ENCODE measurements around the gene NDRG3. TPM values are rescaled to one million over a fixed set of nuclear protein-coding genes. Genes with fewer than 3 reads are reported as not detected.

NDRG3 gene
- total and polyA plus RNA-seq, 4 donors: 3.1 to 6.3 (median 4.5) TPM

GRCh38 chr20:36717657-36718056 is 28.2 kb downstream of the NDRG3 start:
- no peak for DNase-seq (ENCODE audit: low spot score)
- 94% methylated on average over 2 of the region's 2 CpGs for WGBS
- no peak overlapping the region for H3K9ac ChIP-seq (ENCODE audit: low read depth in 1 of 2, low read length in 2 of 2)

GRCh38 chr20:36717021-36717420 is 28.9 kb downstream of the NDRG3 start:
- Histone ChIP-seq H3K4me1 (ENCODE audit: control insufficient read depth in 4 of 4, insufficient read depth in 4 of 4, low read length in 3 of 4) (no peaks in the 10 kb centered on the region), H3K9me3 (ENCODE audit: control insufficient read depth in 4 of 4, low read length in 3 of 4) (no peaks in the 10 kb centered on the region), H3K36me3 (ENCODE audit: control insufficient read depth in 4 of 4, insufficient read depth in 3 of 4, low read depth in 1 of 4, low read length in 3 of 4) (peaks cover 0 to 6% (median under 1%) of the 10 kb centered on the region in 4 donors), H3K27me3 (ENCODE audit: control insufficient read depth in 4 of 4, insufficient read depth in 4 of 4, low read length in 3 of 4) (no peaks in the 10 kb centered on the region), H3K9ac (ENCODE audit: low read depth in 1 of 2, low read length in 2 of 2) (no peak overlapping the region), H3K4me3 (ENCODE audit: low read depth in 1 of 3, low read length in 3 of 3) (no peak overlapping the region), H3K27ac (ENCODE audit: low read depth in 1 of 2, low read length in 2 of 2) (no peak overlapping the region)
- WGBS: 92% methylated on average over 3 of the region's 3 CpGs
- no peak for TF ChIP-seq FOXA2 (IDR thresholded peaks at IDR 0.05)
- TF ChIP-seq TAF1 (conservative IDR thresholded peaks at IDR 0.05): no peak
- TF ChIP-seq HNF4A (conservative IDR thresholded peaks at IDR 0.05): no peak
- TF ChIP-seq HNF4G (IDR thresholded peaks at IDR 0.05): no peak
- TF ChIP-seq NR2F2 (IDR thresholded peaks at IDR 0.05): no peak
- no peak for TF ChIP-seq RAD21 (IDR thresholded peaks at IDR 0.05)
- TF ChIP-seq RXRA (IDR thresholded peaks at IDR 0.05): no peak
- no peak for DNase-seq (ENCODE audit: low spot score)

More at GRCh38 chr20:36717657-36718056, 28.2 kb downstream of the NDRG3 start:
- no peak overlapping the region for H3K27ac ChIP-seq (ENCODE audit: low read depth in 1 of 2, low read length in 2 of 2)
- no peaks in the 10 kb centered on the region for H3K27me3 ChIP-seq (ENCODE audit: control insufficient read depth in 4 of 4, insufficient read depth in 4 of 4, low read length in 3 of 4)
- peaks cover 0 to 6% (median under 1%) of the 10 kb centered on the region in 4 donors for H3K36me3 ChIP-seq (ENCODE audit: control insufficient read depth in 4 of 4, insufficient read depth in 3 of 4, low read depth in 1 of 4, low read length in 3 of 4)
- no peaks in the 10 kb centered on the region for H3K4me1 ChIP-seq (ENCODE audit: control insufficient read depth in 4 of 4, insufficient read depth in 4 of 4, low read length in 3 of 4)
- H3K9me3 ChIP-seq (ENCODE audit: control insufficient read depth in 4 of 4, low read length in 3 of 4): no peaks in the 10 kb centered on the region
- TF ChIP-seq CTCF (IDR thresholded peaks at IDR 0.05; ENCODE audit: low read depth, low read length, missing input control): peak; percentile 12
- no peak for TF ChIP-seq RXRA (IDR thresholded peaks at IDR 0.05)
- peak; percentile 55 to 70 for TF ChIP-seq RAD21 (IDR thresholded peaks at IDR 0.05)
- H3K4me3 ChIP-seq (ENCODE audit: low read depth in 1 of 3, low read length in 3 of 3): no peak overlapping the region

DNA sequence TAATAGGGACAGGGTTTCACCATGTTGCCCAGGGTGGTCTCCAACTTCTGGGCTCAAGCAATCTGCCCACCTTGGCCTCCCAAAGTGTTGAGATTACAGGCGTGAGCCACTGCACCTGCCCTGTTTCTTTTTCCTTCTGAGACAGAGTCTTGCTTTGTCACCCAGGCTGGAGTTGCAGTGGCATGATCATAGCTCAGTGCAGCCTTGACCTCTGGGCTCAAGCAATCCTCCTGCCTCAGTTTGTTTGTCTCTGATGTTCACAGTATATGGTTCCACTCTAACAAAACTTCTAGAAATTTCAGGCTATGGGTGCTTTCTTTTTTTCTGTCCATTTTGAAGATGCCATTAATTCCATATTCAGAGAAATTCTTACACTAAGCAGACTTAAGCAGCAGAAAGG is 33.1 kb downstream of the NDRG3 start:
- Histone ChIP-seq H3K9ac (ENCODE audit: low read depth in 1 of 2, low read length in 2 of 2) (no peak overlapping the region), H3K4me3 (ENCODE audit: low read depth in 1 of 3, low read length in 3 of 3) (no peak overlapping the region), H3K36me3 (ENCODE audit: control insufficient read depth in 4 of 4, insufficient read depth in 3 of 4, low read depth in 1 of 4, low read length in 3 of 4) (no peaks in the 10 kb centered on the region), H3K27me3 (ENCODE audit: control insufficient read depth in 4 of 4, insufficient read depth in 4 of 4, low read length in 3 of 4) (no peaks in the 10 kb centered on the region), H3K9me3 (ENCODE audit: control insufficient read depth in 4 of 4, low read length in 3 of 4) (no peaks in the 10 kb centered on the region), H3K27ac (ENCODE audit: low read depth in 1 of 2, low read length in 2 of 2) (no peak overlapping the region), H3K4me1 (ENCODE audit: control insufficient read depth in 4 of 4, insufficient read depth in 4 of 4, low read length in 3 of 4) (no peaks in the 10 kb centered on the region)
- 94% methylated on average over 1 of the region's 1 CpG for WGBS
- TF ChIP-seq ATF3 (IDR thresholded peaks at IDR 0.05) (no peak), GABPA (IDR thresholded peaks at IDR 0.05 in 1 of 2, conservative IDR thresholded peaks at IDR 0.05 in 1 of 2) (no peak), CTCF (IDR thresholded peaks at IDR 0.05; ENCODE audit: low read depth, low read length, missing input control) (no peak), HNF4A (conservative IDR thresholded peaks at IDR 0.05) (no peak)
- DNase-seq (ENCODE audit: low spot score): no peak

Data from liver (tissue), 9 donors.